SIG-M5 treated with dmso at 0.1 percent for 504 hours (cell line): ENCODE measurements around the gene DDAH1.
"Not testable (repeated sequence)": the region's sequence is repeated elsewhere in the genome, so short reads cannot be mapped to it uniquely, and the experiment has no call there.

Experiments
- DNase-seq: peaks from one replicate; lab custom pipeline; 2025; ENCODE audit not compliant: unreplicated experiment; lab: John Stamatoyannopoulos, UW

The DDAH1 gene

GRCh38 chr1:85465099-85465785, at the start of gene DDAH1:
Gene DDAH1 (minus strand): TSS chr1:85465159. CDS start chr1:85465045, 114 bp downstream.
- no peak for DNase-seq

- not testable (repeated sequence) for DNase-seq
These were observed 49.0 kb upstream of the DDAH1 start for GRCh38 chr1:85513998-85514397.

GRCh38 chr1:85504417-85504816, 39.5 kb upstream of the DDAH1 start:
- DNase-seq: no peak

GRCh38 chr1:85502625-85503083, 37.7 kb upstream of the DDAH1 start:
- peak; percentile 14 for DNase-seq

- no peak for DNase-seq
These were observed 37.2 kb upstream of the DDAH1 start for GRCh38 chr1:85502171-85502570.

GRCh38 chr1:85501355-85501898, 36.5 kb upstream of the DDAH1 start:
- no peak for DNase-seq

GRCh38 chr1:85496941-85497582, 32.1 kb upstream of the DDAH1 start:
- DNase-seq: no peak

- DNase-seq: no peak
These were observed 30.6 kb upstream of the DDAH1 start for GRCh38 chr1:85495556-85495955.

- no peak for DNase-seq
These were observed 29.9 kb upstream of the DDAH1 start for GRCh38 chr1:85494904-85495266.

GRCh38 chr1:85494074-85494903, 29.3 kb upstream of the DDAH1 start:
- DNase-seq: no peak

GRCh38 chr1:85490270-85490985, 25.5 kb upstream of the DDAH1 start:
- no peak for DNase-seq

- DNase-seq: no peak
These were observed 23.2 kb upstream of the DDAH1 start for GRCh38 chr1:85488126-85488525.

GRCh38 chr1:85485516-85485915, 20.6 kb upstream of the DDAH1 start:
- no peak for DNase-seq

GRCh38 chr1:85484716-85485115, 19.8 kb upstream of the DDAH1 start:
- DNase-seq: no peak

- no peak for DNase-seq
These were observed 19.3 kb upstream of the DDAH1 start for GRCh38 chr1:85484264-85484663.

- no peak for DNase-seq
These were observed 16.7 kb upstream of the DDAH1 start for GRCh38 chr1:85481688-85482087.

GRCh38 chr1:85480566-85480965, 15.6 kb upstream of the DDAH1 start:
- DNase-seq: no peak

GRCh38 chr1:85479491-85479890, 14.5 kb upstream of the DDAH1 start:
- DNase-seq: no peak

GRCh38 chr1:85478366-85478765, 13.4 kb upstream of the DDAH1 start:
- DNase-seq: no peak

- no peak for DNase-seq
These were observed 10.1 kb upstream of the DDAH1 start for GRCh38 chr1:85475055-85475454.

GRCh38 chr1:85473390-85473789, 8.4 kb upstream of the DDAH1 start:
- DNase-seq: no peak
